ENCODE results near the gene ALPL. TPM values are rescaled to one million over a fixed set of nuclear protein-coding genes. Genes with fewer than 3 reads are reported as not detected.

ALPL gene
- total RNA-seq, 1 experiment from 2014 or later, result not detected

DNA sequence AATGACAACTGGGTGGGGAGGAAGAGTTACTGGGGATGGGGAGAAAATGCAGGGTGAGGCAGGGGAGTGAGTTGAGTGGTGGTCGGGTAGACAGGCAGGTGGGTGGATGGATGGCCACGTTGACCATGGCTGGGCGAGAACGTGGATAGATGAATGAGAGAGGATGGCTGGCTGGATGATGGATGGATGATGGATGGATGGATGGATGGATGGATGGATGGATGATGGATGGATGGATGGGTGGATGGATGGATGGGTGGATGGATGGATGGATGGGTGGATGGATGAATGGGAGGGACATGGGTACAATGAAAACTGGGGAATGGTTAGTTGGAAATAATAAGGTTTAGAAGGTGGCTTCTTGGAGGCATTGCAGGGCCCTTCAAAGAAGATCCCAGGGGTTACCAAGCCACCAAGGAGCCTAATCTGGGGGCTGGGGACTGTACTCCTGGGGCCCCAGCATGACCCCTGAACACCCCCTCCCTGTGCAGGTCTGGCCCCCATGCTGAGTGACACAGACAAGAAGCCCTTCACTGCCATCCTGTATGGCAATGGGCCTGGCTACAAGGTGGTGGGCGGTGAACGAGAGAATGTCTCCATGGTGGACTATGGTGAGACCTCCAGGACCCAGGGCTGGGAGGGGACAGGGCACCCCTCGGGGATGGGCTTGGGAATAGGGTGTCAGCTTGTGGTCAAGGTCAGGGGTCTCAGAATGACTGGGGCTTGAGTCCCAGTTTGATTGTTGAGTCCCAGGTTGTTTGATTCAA lies 67.0 kb downstream of the ALPL start:
- no peak for DNase-seq (ENCODE audit: low spot score)

DNA sequence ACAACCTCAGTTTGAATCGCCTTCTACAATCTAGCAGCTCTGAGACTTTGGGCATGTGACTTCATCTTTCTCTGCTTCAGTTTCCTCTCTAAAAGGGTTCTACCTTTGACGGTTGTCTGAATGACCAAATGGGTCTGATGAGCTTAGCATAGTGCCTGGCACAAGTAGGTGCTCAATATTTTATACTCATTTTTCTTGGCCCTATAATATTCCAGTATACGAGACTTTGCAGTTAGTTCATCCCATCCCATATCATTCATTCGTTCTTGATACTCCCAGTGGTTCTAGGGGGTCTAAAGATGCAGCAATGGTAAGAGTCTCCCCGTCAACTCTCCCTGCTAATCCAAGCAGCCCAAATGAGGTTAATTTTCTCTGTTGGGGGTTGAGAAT lies 67.6 kb downstream of the ALPL start:
- no peak for DNase-seq (ENCODE audit: low spot score)

DNA sequence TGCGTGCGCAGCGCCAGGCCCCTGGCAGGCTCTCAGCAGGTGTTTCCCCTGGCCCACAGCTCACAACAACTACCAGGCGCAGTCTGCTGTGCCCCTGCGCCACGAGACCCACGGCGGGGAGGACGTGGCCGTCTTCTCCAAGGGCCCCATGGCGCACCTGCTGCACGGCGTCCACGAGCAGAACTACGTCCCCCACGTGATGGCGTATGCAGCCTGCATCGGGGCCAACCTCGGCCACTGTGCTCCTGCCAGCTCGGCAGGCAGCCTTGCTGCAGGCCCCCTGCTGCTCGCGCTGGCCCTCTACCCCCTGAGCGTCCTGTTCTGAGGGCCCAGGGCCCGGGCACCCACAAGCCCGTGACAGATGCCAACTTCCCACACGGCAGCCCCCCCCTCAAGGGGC lies 68.1 kb downstream of the ALPL start:
- no peak for DNase-seq (ENCODE audit: low spot score)

DNA sequence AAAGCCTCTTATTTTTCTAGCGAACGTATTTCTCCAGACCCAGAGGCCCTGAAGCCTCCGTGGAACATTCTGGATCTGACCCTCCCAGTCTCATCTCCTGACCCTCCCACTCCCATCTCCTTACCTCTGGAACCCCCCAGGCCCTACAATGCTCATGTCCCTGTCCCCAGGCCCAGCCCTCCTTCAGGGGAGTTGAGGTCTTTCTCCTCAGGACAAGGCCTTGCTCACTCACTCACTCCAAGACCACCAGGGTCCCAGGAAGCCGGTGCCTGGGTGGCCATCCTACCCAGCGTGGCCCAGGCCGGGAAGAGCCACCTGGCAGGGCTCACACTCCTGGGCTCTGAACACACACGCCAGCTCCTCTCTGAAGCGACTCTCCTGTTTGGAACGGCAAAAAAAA lies 68.7 kb downstream of the ALPL start:
- no peak for DNase-seq (ENCODE audit: low spot score)

DNA sequence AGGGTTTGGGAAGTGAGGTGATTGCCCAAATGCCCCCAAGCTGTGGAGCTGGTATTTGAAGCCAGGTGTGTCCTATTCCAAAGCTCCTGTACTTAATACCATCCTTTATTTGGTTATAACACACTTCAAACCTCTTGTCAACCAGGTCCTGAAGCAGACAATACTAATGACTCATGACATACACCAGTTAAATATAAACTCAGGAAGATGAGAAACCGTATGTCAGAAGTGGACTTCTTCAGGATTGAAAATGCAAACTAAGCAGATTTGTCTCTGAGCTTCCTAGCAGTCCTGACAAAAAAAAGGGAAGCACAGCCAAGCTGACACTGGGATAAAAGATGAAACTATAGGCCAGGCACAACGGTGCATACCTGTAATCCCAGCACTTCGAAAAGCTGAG lies 70.6 kb downstream of the ALPL start:
- DNase-seq (ENCODE audit: low spot score), result no peak

DNA sequence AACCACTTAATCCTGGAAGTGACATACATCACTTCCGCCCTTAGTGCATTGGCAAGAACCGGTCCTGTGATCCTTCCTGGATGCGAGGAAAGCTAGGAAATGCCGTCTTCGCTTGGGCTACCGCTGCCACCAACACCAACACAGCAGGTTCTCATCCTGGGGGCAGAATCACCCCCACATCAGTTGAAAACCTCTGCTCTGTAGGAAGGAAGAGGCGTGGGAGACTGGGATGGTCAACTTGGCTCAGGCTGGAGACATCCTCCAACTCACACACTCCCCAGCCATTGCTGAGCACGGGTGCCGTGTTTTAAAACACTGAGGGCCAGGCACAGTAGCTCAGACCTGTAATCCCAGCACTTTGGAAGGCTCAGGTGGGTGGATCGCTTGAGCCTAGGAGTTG lies 74.9 kb downstream of the ALPL start:
- DNase-seq (ENCODE audit: low spot score), result no peak

DNA sequence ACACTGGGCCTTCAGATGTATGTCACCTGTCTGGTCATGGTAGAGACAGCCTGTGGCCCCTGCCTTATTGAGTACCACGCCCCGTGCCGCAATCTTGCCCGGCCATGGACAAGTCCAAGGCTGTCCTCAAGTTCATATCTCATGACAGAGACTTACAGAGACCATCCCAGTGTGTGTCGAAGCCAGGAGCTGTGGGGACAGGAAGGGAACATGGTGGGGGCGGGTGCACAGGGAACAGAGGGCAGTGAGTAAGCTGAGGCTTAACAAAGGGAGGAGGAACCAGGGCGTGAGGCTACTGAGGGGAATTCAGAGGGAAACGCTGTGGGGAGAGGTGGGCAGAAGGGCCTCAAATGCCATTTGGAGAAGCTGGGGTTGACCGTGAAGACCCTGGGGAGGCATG lies 75.8 kb downstream of the ALPL start:
- DNase-seq (ENCODE audit: low spot score), result no peak

DNA sequence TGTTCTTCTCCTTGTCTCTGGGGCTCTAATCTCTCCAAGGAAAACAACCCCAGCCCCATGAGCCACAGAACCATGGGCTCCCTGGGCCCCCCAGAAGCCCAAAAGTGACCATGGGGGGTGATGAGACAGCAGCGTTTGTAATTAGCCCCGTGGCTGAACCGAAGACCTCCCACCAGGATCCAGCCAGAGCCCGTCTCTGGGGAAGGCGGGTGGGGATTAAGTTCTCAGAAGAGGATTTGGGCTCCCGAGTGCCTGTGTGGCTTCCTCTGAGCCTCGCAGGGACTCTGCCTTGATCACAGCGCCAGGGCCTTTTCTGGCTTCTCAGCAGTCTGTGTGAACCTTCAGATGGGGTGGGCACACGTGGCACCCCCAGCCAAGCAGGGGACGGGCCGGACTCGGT lies 77.0 kb downstream of the ALPL start:
- no peak for DNase-seq (ENCODE audit: low spot score)

DNA sequence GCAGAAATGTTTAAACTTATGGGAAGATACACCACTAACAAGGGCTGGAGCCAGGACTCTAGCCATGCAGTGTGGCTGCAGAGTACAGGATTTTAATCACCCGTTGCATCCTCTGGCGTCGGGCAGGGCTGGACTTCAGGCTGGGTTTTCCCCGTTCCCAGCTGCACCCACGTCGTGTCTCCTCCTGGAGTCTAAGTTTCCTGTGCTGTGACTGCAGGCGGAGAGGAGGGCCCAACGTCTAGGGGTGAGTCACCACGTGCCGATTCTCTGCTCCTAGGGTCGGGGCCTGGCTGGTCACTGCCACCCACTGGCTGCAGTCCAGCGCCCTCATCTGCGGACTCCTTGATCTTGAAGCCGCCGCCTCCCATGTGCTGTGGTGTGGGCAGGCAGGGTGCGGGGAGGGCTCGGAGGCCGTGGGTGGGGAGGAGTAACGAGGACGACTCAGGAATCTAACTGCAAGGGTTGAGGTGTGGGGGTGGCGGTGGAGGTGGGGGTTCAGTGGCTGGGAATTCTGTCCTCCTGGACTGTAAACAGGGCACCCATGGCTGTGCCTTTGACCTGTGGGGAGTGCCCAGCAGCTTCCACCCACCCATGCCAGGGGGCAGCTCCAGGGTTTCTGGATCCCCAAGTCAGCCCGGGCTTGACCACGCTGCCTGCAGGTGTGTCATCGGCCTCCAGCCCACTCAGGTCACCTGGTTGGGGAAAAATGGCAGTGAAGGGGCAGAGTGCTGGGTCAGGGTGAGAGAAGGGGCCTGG lies 77.8 kb downstream of the ALPL start:
- peak; percentile 94 for DNase-seq (ENCODE audit: low spot score)

DNA sequence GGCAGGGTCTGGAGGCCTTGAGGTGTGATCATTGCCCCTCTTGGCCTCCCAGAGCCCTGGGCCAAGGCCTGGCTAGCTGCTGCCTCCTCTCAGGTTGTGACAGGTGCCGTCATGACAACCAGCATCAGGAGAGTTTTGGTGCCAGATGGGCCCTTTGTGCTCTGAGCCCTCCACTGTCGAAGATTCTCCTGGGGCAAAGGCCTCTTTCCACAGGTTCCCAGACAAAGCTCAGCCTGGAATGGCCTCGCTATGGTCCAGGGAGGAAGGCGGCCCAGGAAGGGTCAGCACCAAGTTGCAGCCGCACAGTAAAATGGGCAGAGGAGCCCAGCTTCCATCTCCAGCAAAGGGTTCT lies 78.4 kb downstream of the ALPL start:
- no peak for DNase-seq (ENCODE audit: low spot score)

DNA sequence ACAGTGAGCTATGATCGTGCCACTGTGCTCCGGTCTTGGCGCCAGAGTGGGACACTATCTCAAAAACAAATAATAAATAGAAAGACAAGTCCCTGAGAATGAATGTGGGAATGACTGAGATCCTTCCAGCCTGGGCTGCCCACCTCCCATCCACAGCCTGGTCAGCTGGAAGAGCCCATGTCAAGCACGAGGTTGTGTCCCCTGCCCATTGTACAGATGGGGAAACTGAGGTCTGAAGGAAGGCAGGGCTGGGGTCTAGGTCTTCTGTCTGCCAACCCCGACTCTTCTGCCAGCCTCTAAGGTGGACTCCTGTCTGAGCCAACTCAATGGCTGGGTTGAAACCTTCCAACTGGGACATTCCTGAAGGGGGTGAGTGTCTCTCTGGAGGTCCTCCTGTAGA lies 80.4 kb downstream of the ALPL start:
- DNase-seq (ENCODE audit: low spot score), result no peak

DNA sequence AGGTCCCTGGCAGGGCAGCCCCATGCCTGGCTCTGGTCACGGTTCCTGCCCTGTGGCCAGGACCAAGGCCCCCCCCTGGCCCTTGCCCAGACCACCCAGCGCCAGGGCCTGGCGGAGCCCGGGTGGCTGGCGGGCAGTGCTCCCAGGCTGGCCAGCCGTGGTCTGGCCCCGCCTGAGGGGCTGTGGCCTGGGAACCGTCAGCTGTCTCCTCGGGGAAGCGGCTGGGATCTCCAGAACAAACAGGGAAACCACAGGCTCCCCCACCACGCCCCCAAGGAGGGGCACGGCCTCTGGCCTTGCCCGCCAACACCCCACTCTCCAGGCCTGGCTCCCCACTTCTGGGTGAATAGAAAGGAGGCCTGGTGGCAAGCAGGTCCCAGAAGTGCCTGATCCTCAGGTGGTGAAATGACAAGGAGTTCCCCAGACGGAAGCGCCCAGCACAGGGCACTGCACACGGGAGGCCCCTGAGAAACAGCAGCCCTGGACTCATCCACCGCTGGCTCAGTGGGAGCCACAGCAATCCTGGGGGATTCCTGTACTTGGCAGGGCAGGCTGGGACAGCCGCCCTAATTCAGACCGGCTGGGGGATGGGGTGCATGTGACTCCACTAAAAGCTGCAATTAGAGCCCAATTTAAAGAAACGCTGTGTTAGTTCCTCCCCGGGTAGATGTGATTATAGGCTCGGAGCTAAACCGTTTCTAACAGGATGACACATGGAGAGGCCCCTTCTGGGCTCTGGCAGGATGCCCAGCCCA lies 81.1 kb downstream of the ALPL start:
- DNase-seq (ENCODE audit: low spot score), result no peak

DNA sequence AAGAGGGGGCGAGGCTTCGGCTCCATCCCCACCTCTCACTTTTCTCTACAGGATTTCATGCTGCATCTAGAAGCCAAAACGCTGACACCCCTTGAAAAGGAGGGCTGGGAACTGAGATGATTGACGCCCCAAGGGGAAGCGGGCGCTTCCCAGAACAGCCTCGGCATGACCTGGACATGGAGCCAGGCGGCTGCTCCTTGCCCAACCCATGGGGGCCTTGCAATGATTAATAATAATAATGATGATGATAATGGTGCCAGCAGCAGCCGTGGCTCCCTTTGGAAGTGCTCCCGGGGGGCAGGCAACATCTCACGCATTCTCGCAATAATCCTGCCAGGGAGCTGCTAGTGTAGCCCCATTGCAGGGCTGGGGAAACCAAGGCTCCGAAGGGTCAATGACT lies 81.7 kb downstream of the ALPL start:
- no peak for DNase-seq (ENCODE audit: low spot score)

DNA sequence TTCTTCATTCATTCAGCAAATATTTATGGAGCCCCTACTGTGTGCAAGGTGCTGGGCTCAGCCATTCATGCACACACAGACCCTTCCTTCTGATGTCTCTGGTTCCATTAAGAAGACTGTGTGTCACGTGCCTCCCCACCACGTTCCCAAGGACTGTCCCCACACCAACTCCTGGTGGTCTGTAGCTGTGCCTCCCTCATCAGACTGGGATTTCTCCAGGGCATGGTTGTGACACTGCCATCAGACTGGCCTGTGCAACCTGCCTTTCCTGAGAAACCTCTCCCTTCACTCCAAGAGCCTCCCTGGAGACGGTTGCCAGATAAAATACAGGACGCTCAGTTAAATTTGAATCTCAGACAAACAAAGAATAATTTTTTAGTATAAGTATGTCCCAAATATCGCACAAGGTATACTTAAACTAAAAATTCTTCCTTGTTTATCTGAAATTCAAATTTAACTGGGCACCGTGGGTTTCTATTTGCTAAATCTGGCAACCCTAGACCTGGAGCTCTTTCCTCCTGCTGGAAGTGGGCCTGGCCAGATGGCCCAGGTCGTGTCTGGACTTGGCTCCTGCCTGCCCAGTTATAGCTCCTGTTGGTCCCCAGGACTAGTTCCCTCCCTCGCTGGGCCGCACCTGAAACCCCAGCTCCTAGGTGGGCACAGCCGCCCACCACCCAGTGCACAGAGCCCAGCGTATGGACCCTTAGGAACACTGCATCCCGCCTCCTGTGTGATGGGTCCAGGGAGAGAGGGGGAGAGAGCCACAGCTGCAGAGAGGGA lies 83.1 kb downstream of the ALPL start:
- no peak for DNase-seq (ENCODE audit: low spot score)

DNA sequence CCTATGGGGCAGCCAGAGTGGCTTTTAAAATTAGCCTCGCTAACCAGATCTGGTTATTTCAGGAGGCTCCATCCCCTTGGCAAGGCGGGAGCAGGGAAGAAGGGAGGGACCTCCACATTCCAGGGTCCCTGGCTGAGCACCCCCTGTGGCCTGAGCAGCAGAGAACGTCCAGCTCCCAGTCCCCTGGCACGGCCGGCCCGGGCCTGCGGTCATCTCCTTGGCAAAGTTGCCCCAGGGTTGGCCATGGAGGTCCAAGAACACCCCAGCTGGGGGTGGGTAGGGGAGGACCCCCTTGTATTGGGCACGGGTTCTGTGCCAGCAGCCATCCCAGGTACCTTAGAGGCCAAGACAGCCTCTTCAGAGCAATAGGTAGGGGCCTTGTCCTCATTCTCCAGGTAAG lies 84.0 kb downstream of the ALPL start:
- DNase-seq (ENCODE audit: low spot score), result no peak

DNA sequence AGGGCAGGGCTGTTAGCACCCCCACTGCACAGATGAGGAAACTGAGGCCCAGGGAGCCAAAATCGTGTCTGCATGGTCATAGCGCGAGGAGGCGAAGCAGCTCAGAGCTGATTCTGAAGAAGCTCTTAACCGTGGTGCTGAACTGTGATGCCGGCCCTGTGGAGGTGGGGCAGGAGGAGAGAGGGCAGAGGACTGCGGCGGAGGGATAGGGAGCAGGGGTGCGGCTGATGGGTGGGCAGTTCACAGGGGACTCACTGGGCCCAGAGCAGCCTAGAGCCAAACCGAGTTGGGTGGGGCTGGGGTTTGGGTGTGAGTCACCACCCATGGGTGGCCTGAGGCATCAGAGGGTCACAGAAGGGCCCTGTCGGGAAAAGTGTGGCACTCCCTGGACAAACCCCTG lies 85.3 kb downstream of the ALPL start:
- peak; percentile 40 for DNase-seq (ENCODE audit: low spot score)

DNA sequence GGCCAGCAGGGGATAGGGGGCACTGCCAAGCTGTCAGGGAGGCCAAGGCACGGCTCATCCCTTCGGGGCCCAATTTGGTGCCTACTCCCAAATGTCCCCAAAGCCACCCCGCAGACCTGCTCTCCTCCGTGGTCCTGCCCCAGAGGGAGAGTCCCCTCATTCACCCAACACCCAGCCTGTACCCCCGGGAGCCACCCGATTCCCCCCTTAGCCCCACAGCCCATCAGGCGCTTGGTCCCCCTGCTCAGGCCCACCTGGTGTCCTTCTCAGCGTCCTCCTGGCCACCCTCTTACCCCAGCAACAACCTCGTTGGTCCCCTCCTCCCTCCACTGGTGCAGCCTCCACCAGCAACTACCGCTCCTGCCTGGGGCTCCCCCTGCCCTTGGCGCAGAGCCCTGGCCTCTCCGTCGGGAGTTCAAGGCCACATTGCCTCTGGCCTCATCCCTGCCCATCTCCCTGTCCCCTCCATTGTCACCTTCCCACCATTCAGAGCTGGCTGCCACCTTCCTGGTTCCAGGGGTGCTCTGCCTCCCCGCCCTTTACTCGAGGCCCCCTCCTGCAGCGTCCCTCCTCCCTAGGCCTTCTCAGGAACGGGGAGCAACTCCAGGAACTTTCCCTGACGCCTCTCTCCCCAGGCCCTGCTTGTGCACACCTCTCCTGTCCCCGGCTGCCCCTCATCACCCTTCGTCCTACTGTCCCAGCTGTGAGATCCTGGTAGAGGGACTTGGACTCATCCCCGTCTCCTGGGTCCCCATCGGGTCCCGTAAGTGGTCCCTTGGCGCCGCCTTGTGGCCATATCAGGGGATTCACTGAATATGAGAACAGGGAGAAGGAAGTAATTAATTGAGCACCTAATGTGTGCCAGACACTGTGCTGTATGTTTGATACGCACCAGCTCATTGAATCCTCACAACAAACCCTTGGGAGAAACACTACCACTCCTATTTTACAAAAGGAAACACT lies 86.0 kb downstream of the ALPL start:
- peak; percentile 31 for DNase-seq (ENCODE audit: low spot score)

DNA sequence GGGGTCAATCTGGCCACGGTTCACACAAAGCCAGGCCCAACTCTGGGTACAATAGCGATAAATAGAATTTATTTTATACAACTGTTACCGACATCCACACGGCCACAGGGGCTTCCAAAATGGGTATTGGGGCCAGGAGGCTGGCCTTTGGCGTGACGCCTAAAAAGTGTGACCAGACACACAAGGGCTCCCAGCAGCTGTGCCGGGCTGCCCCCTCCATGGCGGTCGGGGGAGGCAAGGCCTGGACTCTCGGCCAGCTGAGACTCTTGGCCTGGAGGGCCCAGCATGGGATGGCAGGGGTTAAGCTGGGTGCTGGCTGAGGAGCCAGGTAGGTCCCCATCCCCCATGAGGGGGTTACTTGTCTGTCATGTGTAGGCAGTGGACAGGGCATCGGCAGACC lies 87.0 kb downstream of the ALPL start:
- no peak for DNase-seq (ENCODE audit: low spot score)

DNA sequence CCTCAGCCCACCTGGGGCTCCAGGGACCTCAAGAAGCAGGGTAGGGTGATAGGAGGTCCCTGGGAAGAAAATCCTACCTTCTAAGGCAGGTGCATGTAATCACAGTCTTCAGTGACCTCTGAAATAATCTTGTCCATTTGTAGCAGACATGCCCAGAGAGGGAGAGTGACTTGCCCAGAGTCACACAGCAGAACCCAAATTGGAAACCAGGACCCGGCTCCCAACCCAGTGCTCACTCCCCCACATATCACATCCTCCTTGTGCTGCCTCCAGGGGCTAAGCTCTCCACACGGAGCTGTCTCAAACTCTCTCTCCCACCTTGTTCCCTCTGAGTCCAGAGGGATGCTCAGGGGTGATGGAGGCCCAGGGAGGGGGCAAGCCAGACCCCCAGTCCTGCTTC lies 87.4 kb downstream of the ALPL start:
- no peak for DNase-seq (ENCODE audit: low spot score)

DNA sequence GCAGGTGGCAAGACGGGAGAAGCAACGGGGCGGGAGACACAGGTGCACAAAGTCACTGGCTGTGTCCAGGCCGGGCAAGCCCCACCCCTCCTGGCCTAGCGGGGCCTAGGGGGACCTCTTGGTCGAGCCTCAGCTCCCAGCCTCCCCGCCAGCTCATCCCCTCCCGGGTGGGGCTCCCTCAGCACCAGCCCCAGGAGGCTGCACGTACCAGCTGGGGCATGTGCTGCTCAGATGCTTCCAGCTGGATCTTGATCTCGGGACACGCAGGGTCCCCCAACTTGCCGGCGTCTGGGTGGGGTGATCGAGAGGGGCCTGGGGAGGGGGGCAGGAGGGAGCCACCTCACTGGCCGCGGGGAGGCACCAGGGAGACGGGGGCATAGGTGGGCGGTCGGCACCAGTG lies 88.5 kb downstream of the ALPL start:
- DNase-seq (ENCODE audit: low spot score), result no peak

DNA sequence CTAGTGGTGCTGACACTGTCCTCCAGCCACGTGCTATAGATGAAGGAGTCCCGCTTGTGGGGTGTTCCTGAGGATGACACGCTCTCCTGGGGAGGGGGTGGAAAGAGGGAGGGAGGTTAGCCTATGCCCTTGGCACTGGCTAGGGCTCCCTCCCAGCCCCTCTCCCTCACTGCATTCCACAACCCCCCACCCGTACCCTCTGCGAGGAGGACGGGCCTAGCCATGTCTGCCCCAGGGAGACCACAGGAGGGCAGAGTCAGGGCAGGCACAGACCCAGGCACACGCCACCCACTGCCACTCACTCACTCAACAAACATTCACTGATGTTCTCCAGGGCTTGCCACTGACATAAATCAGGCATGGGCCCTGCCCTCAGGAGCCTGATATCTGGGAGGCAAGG lies 89.2 kb downstream of the ALPL start:
- no peak for DNase-seq (ENCODE audit: low spot score)

Data from A172 (cell line).